Subcutaneous adipose tissue (tissue), 4 donors: ENCODE data around the gene BLVRB. TPM values are rescaled to one million over a fixed set of nuclear protein-coding genes. Genes with fewer than 3 reads are reported as not detected.

Experiments used
- total RNA-seq, 4 donors: library from RNA; depleted of rRNA; stranded (reverse); fragments of >200 nt; gene quantifications; one replicate each; pipeline ENCODE4 v1.1.0, GENCODE V29; 2016
- TF ChIP-seq, protein P1 (sequence below): fragments of 450-650 bp; IDR thresholded peaks from one replicate; pipeline ENCODE4 v1.5.1; 2016; ENCODE audit warnings: low read depth, mild to moderate bottlenecking, control low read depth, antibody characterized with exemption, moderate library complexity

The BLVRB gene
- total RNA-seq, 4 donors from 2014 or later, result 213 to 378 (median 247) TPM

DNA sequence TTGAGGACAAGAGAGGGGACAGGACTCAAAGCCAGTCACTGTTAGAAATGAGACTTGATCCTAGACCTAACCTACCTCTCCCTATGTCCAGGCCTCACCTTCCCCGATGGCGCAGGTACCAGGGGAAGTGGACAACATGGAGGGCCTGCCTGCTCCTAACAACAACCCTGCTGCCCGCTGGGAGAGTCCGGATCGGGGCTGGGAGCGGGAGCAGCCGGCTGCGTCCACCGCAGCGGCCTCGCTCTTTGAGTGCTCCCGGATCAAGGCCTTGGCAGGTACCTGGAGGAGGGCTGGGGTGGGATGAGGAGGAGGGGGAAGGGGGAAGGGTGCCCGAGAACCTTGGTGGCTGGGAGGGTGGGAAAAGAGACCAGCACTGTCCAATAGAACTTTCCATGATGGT is 7.0 kb upstream of the BLVRB start:
- TF ChIP-seq, protein P1, sequence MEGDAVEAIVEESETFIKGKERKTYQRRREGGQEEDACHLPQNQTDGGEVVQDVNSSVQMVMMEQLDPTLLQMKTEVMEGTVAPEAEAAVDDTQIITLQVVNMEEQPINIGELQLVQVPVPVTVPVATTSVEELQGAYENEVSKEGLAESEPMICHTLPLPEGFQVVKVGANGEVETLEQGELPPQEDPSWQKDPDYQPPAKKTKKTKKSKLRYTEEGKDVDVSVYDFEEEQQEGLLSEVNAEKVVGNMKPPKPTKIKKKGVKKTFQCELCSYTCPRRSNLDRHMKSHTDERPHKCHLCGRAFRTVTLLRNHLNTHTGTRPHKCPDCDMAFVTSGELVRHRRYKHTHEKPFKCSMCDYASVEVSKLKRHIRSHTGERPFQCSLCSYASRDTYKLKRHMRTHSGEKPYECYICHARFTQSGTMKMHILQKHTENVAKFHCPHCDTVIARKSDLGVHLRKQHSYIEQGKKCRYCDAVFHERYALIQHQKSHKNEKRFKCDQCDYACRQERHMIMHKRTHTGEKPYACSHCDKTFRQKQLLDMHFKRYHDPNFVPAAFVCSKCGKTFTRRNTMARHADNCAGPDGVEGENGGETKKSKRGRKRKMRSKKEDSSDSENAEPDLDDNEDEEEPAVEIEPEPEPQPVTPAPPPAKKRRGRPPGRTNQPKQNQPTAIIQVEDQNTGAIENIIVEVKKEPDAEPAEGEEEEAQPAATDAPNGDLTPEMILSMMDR, result no peak

DNA sequence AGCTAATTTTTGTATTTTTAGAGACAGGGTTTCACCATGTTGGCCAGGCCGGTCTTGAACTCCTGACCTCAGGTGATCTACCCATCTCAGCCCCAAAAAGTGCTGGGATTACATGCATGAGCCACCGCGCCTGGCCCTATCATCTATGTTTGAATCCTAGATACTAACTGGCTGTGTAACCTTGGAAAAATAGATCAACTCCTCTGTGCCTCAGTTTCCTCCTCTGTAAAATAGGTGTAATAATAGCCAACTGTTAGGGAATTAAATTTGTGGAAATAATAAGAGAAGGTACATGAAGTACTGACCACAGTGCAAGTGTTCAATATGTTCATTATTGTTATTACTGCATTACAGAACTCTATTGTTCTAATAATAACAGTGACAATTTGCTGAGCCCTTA is 5.6 kb upstream of the BLVRB start:
- TF ChIP-seq, protein P1, result no peak

DNA sequence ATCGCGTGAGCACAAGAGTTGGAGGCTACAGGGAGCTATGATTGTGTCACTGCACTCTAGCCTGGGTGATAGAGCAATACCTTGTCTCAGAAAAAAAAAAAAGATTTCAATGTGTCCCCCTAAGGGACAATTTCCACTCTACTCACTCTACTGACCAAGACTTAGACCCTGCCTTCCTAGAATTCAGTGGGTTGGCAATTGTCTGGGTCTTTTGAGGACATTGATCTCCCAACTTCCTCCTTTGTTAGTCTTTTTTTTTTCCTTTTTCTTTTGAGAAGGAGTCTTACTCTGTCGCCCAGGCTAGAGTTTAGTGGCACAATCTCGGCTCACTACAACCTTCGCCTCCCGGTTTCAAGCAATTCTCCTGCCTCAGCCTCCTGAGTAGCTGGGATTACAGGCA is 3.5 kb upstream of the BLVRB start:
- TF ChIP-seq, protein P1, result no peak

DNA sequence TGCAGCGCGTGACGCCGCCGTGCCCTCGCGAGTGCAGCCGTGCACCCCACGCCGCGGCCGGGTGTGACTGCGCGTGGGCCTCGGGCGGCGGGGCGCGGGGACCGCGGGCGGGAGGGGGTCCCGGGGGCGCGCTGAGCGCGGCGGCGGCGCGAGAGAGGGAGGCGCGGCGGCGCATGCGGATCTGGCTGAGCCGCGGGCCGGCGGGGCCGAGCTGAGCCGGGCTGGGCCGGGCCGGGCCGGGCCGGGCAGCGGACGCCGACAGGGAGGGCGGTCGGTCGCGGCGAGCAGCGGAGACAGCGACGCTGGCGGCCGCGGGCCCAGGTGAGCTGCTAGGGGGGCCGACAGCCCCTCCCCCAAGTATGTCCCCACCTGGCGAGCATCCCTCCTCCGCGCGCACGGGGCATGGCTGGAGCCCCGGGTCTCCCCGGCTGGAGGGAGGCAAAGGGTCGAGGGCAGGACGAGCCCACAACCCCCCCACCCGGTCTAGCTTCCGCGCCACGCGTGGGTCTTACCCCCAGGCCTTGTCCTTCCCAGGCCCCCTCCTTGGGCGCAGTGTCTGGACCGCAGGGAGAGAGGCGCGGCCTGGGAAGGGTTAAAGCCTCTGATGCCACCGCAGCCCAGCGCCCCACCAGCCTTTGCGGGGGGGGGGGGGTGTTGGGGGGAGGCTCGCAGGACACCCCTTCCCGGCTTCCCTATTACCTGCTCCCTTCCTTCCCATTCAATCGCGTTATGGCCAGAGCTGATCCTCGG is 1.6 kb upstream of the BLVRB start, which contains the start of gene SPTBN4:
Gene SPTBN4 (plus strand): TSS at position 17 of the 750 bp plus-strand sequence. CDS start 5,621 bp downstream, outside the sequence.
- TF ChIP-seq, protein P1, result no peak

DNA sequence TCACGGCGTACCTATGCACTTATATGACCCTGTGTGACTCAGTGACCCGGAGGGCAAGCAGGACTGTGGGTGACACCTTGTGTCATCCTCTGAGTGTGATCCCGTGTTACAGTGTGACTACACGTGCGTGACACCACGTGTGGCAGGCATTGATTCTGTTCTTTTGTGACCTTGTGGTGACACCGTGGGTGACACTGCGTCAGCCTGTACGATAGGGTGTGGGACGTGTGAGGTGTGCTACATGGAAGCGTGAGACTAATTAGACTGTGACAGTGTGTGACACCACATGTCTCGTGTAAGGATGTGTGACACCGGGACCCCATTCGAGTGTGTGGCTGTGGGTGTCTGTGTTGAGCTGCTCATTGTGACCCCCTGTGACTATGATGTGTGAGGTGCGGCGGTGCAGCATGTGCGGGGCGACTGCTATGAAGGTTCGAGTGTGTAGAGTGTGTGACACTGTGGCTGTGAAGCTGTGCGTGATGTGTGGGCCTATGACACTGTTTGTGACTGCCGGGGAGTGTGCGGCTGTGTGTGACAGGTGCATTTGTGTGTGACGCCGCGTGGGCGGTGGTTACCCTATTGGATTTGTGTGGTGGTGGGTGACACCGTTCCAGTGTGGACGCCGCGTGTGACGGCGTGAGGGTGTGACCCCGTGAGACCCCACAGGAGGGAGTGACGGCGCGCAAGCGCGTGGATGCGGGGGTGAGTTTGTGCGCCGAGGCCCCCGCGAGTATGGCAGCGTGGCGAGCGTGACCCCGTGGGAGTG is 857 bp upstream of the BLVRB start:
- TF ChIP-seq, protein P1, result no peak

DNA sequence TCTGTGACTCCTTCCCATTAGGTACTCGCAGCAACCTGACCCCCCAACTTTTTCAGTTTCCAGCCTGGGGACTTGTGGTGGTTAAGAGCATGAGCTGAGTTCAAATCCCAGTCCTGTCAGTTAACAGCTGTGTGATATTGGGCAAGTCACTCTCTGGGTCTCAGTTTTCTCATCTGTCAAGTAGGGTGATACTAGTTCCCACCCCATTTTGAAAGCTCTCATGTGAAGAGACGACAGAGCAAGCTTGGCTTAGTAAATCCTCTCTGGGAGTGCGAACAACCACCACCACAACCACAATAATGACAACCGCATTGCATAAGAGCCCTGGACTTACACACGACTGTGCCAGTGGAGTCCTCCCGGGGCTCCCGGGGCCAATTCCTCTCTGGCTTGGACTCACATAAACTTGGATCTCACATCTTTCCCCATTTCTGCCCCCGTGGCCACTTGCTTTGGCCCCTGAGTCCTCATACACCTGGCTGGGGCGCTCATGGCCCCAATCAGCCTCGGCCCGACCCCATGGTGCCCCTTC is 454 bp downstream of the BLVRB start:
- TF ChIP-seq, protein P1, result no peak
